ENCODE measurements around the gene UBE2E2.
"Not testable (repeated sequence)": the region's sequence is repeated elsewhere in the genome, so short reads cannot be mapped to it uniquely, and the experiment has no call there.

Gene UBE2E2

DNA sequence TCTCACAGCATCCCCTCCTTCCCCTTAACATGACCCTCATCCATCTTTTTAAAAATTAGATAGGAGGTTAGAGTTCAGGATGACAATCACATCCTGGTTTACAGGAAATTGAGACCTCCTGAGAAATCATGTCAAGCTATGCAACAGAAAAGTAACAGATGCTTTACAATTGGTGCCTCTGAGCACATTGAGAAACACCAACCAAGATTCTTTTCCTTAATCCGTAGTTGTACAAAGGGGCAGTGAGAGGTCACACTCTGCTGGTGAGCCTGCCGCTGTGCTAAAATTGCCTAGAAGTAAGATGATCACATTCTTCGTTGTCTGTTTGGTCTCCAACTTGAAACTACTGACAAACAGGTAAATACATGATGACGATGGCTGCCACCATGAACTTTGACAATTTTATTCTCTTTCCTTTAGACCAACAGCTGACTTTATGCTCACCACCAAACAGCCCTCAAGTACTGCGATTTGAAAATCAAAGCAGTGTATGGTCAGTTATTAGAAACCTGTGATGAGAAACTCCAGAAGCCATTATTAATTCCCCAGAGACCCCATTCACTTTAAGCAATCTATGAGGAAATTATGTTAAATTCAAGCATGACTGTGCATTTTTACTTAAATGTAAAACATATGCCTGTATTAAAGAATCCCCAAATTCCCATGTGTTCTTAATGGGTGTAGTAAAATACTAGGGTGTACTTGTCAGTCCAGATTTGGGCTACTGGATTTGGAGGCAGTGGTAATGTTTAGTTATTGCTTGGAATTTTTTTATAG, 392.0 kb downstream of the UBE2E2 start:
- DNase-seq, result no peak

DNA sequence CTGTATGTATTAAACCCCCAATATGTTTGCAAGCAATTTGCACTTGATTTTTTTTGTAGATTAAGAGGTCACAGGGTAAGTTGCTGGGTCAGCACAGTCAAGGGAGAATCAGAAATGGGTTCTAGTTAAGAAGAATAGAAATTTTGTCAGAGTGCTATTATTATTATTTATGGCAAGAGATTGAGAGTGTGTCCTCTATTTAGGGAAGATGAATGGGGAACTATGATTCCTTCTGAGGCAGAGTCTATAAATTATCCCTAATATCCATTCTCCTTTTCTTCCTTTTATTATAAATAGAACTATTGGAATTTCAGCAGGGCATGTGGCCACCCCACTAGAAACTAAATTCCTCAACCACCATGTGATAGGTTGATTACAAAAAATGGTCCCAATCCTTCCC, 392.7 kb downstream of the UBE2E2 start:
- DNase-seq, result no peak

GRCh38 chr3:23600167-23600871, 397.2 kb downstream of the UBE2E2 start:
- DNase-seq, result peak; percentile 59

DNA sequence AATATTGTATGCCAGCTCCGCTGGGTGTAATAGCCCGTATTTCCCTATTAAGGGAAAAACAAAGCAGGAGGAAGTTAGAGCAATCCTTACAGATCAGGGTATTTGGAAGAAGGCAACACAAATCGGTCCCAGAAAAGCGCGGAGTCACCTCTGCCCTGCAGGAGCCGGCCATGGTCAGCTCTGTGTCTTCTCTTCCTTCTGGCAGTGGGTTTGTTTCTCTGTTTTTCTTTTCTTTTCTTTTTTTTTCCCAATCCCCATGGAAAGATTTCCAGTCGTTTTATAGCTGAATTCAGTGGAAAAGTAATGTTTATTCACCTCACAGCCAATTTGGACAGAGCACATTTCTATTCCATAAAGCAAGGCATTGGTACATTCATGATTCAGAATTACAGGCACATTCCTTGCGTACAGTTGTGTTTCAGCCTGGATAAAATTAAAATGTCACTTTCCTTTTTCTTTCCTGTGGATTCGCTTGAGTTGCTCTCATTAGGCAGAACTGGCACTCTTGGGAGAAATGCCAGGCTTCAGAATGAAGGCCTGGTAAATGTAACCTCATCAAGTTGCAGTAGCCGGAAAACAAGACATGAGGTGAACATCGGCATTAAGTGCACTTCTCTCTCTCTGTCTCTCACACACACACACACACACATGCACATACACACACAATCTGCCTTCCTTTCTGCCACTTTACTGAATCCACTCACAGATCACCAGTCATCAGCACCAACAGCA, 398.1 kb downstream of the UBE2E2 start:
- DNase-seq, result no peak

DNA sequence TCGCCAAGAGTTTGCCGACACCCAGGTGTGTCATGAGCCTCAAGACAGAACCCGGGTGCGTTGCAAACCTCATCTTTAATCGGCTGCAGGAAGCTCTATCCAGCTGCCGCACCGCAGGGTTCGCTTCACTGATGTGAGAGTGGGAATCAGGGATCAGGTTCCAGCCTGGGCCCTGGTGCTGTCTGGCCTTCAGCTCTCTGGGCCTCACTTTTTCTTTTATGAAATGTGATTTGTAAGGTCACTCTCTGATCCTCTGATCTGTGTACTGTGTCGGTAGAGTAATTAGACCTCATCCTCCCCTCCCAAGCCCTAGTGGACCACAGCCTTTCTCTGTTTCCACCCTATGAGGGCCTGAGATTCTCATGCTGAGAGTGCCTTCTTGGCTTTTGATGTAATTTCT, 399.8 kb downstream of the UBE2E2 start:
- DNase-seq, result no peak

DNA sequence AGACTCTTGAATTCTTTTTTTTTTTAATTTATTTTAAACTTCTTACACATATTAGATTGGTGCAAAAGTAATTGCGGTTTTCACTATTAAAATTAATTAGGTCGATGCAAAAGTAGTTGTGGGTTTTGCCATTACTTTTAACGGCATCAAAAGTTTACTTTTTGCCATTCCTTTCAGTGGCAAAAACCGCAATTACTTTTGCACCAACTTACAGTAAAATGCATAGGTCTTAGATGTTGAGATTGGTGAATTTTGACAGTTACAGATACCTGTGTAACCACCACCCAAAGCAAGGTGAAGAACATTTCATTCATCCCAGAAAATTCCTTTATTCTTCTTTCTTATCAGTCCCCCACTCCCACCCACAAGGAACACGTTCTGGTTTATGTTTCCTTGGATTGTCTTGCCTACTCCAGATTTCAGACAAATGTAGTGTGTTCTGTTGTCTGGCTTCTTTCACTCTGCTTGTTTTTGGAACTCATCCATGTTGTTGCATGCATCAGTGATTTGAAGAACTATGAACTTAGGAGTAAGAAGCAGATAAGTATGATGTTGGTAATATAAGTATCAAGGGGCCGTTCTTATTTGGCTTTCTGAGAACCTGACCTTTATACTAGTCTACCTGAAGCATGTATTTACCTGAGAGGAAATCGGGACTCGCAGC, 404.2 kb downstream of the UBE2E2 start:
- no peak for DNase-seq

DNA sequence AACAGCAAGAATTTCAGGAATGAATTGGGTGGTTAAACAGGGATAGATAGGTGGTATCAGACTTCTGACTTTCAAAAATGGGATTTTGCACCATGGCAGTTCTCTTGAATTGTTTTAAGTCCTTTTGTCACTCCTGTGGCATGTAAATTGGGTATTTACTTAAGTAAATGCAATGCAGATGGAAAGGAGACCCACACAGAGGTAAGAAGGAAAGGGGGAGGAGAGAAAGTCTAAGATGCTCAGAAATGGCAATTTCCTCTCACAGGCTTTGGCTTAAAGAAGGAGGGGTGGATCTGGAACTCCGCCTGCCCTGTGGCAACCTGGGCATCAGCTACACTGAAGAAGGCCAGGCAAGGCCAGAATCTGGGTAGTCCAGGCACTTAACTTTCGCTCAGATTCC, 405.5 kb downstream of the UBE2E2 start:
- DNase-seq, result no peak

DNA sequence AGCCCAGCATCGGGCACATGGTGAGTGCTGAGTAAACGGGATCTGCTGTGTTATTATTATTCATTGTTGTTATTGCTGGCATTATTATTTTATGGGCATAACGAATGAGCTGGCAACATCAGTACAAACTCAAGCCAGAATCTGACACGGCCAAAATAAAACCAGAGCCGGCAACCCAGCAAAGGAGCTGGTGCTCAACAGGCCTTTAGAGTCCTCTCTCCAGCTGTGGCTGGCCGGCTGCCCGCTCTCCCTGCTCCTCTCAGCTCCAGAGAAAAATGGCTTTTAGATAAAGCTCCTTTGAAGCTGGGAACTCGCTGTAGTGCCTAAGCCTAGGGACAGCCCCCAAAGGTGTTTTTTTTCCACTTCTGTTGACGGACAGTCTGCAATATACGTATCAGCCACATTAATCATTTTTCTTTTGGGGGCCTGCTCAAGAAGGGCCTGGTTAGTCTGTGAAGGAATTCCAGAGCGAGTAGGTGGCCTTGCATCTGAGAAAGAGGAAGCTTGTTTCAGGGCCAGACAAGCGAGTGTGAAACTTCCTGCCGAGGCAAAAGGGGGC, 408.7 kb downstream of the UBE2E2 start:
- no peak for DNase-seq

DNA sequence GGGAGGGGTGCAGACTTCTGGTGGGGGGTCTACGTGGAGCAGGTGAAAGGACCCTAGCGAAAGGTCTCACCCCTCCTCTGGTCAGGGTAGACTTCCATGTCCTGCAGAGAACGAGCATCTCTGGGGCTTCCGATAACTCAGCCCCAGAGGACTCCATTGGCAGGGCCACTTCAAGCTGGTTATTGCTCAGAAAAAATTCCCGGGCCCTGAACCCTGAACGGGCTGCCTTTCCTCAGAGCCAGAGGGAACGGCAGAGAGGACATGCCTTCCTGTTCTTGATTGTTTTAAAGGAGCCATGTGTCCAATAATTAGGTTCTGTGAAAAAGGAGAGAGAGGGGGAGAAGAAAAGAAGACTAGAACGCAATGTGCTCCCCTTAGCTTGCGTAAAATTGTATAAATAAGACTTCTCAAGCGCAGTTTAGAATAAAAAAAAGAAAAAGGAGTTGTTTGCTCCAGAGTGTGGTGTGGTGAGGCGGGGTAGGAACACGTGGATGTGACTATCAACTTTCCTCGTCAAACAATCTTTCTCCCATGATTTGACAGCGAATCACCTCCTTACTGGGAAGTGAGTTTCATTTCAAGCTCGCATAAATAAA, 409.3 kb downstream of the UBE2E2 start:
- DNase-seq, result no peak

DNA sequence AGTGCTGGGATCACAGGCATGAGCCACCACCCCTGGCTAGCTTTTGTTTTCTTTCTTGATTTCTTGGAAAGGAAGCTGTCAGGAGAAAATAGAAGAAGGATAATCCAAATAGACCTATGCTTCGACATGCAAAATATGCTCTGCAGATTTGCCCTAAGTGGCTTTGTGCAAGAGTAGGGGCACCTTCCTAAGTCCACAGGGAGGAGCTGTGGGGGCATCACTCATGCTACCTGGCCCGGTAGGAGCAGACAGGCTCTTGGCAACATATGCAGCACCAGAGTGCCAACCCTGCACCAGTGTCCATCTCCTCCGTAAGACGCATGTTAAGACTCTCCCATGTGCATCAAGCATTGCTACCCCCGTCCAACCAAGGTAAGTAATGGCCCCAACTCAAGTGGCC, 411.9 kb downstream of the UBE2E2 start:
- no peak for DNase-seq

DNA sequence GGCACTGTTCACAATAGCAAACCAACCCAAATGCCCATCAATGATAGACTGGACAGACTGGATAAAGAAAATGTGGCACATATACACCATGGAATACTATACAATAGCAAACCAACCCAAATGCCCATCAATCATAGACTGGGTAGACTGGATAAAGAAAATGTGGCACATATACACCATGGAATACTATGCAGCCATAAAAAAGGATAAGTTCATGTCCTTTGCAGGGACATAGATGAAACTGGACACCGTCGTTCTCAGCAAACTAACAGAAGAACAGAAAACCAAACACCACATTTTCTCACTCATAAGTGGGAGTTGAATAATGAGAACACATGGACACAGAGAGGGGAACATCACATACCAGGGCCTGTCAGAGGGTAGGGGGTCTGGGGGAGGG, 415.3 kb downstream of the UBE2E2 start:
- DNase-seq, result not testable (repeated sequence)

DNA sequence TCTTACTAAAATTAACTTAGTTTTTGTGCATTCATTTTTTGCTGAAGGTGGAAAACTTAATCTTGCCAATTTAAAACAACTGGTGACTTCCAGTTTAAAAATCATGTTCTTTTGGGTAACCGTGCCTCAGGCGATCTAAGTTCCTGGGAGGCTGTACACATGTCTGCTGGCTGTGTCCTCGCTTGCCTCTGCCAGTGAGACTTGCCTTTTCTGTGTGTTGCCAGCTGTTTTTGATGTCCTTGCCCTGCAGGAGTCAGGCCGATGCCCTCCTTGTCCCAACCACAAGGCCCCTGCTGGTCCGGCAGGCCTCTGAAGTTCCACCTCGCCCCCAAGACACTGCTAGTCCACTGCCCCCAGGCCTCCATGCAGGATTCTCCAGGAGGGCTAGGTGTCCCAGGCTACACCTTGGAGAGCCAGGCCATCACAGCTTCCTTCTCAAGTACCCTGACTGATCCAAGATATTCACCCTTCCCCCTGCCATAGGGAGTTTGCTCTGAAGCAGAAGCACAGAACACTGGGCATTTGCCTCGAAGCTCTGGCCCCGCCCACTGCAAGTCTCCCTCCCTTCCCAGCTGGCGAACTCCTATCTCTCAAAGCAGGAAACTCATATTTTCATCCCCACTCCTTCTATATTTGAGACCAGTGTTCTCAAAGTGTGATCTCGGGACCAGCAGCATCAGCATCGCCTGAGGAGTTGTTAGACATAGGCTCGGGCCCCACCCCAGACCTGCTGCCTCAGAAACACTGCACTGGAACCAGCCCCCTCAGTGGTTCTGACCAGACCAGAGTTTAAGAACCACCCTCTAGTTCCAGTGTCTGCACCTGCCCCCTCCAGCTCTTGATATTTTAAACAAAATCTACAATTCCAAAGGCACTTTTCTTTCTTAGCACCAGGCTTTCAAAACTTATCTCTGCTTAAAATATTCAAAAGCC, 416.8 kb downstream of the UBE2E2 start:
- no peak for DNase-seq

- no peak for DNase-seq
These were observed 417.5 kb downstream of the UBE2E2 start for GRCh38 chr3:23620638-23621015.

- DNase-seq, result no peak
These were observed 420.7 kb downstream of the UBE2E2 start for GRCh38 chr3:23623844-23624243.

DNA sequence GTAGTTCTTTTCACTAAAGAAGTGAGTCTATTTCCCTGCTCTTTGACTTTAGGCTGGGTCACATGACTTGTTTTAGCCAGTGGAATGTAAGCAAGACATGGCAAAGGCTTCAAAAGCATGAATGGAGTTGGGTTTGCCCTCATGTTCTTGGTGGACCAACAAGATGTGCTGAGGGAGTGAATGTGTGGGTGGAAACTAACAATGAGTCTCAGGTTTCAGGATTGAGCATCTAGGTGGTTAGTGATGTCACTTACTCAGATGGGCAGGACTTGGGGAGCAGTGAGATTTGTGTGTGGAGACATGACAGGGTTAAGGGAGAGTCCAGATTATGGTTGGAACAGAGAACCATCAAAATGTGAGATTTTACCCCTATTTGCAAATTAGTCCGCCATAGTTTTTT, 421.2 kb downstream of the UBE2E2 start:
- DNase-seq, result no peak

GRCh38 chr3:23626442-23626841, 423.3 kb downstream of the UBE2E2 start:
- no peak for DNase-seq

- no peak for DNase-seq
These were observed 426.2 kb downstream of the UBE2E2 start for GRCh38 chr3:23629181-23629894.

DNA sequence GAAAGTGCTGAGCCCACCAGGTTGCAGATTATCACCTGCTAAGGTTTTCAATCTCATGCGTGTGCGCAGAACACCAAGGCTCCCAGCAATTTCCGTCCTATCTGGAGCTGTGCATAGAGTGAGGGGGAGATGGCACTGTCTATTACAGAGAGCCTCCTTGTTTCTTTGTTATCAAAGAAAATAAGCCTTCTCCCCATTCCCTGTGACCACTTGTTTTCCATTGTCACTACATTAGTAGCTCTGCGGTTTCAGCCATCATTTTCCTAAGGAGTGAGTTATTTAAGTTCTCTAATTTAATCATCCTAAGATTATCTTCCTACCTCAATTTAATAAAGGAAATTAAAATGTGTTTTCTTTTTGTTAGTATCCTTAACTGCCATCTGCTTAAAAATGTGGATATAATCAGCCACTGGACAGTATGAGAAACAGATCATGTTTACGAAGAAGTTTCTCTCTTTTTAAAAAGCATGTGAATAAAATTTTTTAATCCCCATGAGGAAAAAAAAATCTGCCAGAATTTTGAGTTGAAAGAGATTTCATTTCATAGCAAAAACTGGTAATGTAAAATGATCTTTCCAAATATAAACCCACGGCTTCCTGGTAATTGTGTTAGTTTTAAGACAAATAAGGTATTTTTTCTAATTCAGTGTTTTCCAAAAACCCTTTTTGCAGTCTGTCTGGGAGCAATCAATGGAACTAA, 430.3 kb downstream of the UBE2E2 start:
- DNase-seq, result no peak

GRCh38 chr3:23637339-23637738, 434.2 kb downstream of the UBE2E2 start:
- DNase-seq, result no peak
